Measurements from ENCODE around the gene KANSL3. TPM values are rescaled to one million over a fixed set of nuclear protein-coding genes. Genes with fewer than 3 reads are reported as not detected.

KANSL3 gene
- total RNA-seq = 100 to 1,000 TPM in 1 of 6 donors, 10 to 100 TPM in 5; 41.3 to 133 (median 53.0) TPM

- H3K9me3 ChIP-seq = no peaks in the 10 kb centered on the region
- 11 to 12% methylated on average over 42 to 49 of the region's 67 CpGs for WGBS, 2 donors
- H3K4me1 ChIP-seq = peaks cover 19 to 38% (median 33%) of the 10 kb centered on the region in 4 donors
Measured at GRCh38 chr2:96638144-96639121, at the start of gene KANSL3. Gene KANSL3, minus strand, starts transcription at chr2:96638312. Its CDS starts 1,177 bp downstream, at chr2:96637135.

DNA sequence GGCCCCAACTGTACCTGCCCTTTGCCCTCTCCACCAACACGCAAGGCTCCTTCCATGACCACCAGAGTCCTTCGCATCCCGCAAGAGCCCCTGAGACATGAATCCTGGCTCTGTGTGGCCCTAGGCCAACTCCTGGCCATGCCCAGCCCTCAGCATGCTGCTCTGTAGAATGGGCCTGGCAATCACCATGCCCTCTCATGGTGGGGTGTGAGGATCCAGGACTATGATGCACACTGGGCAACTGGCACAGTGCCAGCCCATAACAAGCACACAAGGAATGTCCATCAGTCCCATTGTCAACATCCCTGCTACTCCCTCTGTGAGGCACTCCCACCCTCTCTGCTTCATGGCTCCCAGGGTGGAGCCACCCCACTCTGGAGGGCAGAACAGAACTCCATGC, 49.2 kb upstream of the KANSL3 start:
- Histone ChIP-seq H3K4me1 (peaks cover 3 to 17% (median 11%) of the 10 kb centered on the region in 4 donors), H3K4me3 (no peak overlapping the region), H3K27me3 (no peaks in the 10 kb centered on the region), H3K36me3 (no peaks in the 10 kb centered on the region), H3K27ac (no peak overlapping the region), H3K9me3 (no peaks in the 10 kb centered on the region)
- 96 to 97% methylated on average over 3 of the region's 3 CpGs for WGBS, 2 donors
- no peak for DNase-seq
- no peak for TF ChIP-seq CTCF (IDR thresholded peaks at IDR 0.05)
- no peak for TF ChIP-seq POLR2A (IDR thresholded peaks at IDR 0.05)
- no peak for TF ChIP-seq POLR2AphosphoS5 (IDR thresholded peaks at IDR 0.05)
- no peak for TF ChIP-seq EP300 (IDR thresholded peaks at IDR 0.05)
- ATAC-seq (ENCODE audit: low FRiP score in 2 of 2) = no peak

More at GRCh38 chr2:96638144-96639121, at the start of gene KANSL3:
- peak in 4 of 6 experiments; percentile 24 to 65 (median 36) for TF ChIP-seq CTCF (IDR thresholded peaks at IDR 0.05)
- peak; percentile 45 to 100 (median 85) for TF ChIP-seq POLR2A (IDR thresholded peaks at IDR 0.05)
- peak; percentile 98 to 99 for TF ChIP-seq POLR2AphosphoS5 (IDR thresholded peaks at IDR 0.05)
- peak in 1 of 4 donors; percentile 93 for TF ChIP-seq EP300 (IDR thresholded peaks at IDR 0.05)
- ATAC-seq (ENCODE audit: low FRiP score in 2 of 2) (peak; percentile 97), DNase-seq (peak; percentile 92 to 98)
- H3K36me3 ChIP-seq = peaks cover 0 to 15% (median 3%) of the 10 kb centered on the region in 4 donors
- peaks cover 0 to 2% (median 0%) of the 10 kb centered on the region in 4 donors for H3K27me3 ChIP-seq
- H3K27ac ChIP-seq = peak within 1 kb of the TSS; percentile 95 to 97 (median 96)
- peak within 1 kb of the TSS; percentile 56 to 67 (median 58) for H3K4me3 ChIP-seq

- TF ChIP-seq POLR2A (IDR thresholded peaks at IDR 0.05) = no peak
- TF ChIP-seq EP300 (IDR thresholded peaks at IDR 0.05) = no peak
- DNase-seq (no peak), ATAC-seq (ENCODE audit: low FRiP score in 2 of 2) (peak; percentile 7 to 17)
- no peaks in the 10 kb centered on the region for H3K27me3 ChIP-seq
- H3K36me3 ChIP-seq = no peaks in the 10 kb centered on the region
- no peak overlapping the region for H3K27ac ChIP-seq
- H3K4me1 ChIP-seq = peaks cover 0 to 14% (median 8%) of the 10 kb centered on the region in 4 donors
- H3K4me3 ChIP-seq = no peak overlapping the region
- WGBS, 2 donors = 53 to 66% methylated on average over 4 to 13 of the region's 19 CpGs
- H3K9me3 ChIP-seq = no peaks in the 10 kb centered on the region
Measured at GRCh38 chr2:96685577-96686459, 47.7 kb upstream of the KANSL3 start.

DNA sequence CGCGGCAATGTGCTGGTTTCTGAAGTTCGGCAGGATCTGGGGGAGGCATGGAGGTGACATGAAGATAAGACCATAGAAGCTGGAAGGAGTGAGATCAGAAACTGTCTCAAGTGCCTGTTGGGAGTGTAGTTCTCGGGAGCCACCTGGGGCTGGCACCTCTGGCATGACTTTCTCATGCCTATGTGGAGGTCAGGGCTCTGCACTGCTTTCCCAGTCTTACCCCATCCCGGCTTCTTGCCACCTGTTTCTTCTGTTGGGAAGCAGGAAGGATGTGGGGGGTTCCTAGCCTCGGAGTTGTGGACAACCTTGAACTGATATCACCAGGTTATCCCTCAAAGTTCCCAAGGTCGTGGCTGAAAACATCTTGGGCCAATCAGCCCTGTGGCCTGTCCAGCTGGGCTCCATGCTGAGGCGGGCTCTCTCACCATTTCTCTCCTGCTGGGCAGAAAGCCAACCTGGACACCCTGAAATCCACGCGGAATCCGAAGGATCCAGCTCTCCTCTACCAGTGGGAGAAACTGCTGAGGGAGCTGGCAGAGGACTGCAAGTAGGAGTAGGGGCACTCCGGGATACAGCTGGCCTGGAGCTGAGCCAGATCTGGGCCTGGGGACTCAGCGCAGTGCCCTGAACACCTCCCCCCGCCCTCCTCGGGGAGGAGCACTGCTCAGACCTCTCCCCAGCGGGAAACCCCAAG, 46.9 kb upstream of the KANSL3 start:
- Histone ChIP-seq H3K4me1 (peaks cover 0 to 14% (median 9%) of the 10 kb centered on the region in 4 donors), H3K9me3 (no peaks in the 10 kb centered on the region), H3K4me3 (no peak overlapping the region), H3K27me3 (no peaks in the 10 kb centered on the region), H3K27ac (no peak overlapping the region), H3K36me3 (no peaks in the 10 kb centered on the region)
- DNase-seq = no peak
- ATAC-seq (ENCODE audit: low FRiP score in 2 of 2) = no peak
- TF ChIP-seq POLR2A (IDR thresholded peaks at IDR 0.05) = no peak
- no peak for TF ChIP-seq POLR2AphosphoS5 (IDR thresholded peaks at IDR 0.05)
- TF ChIP-seq CTCF (IDR thresholded peaks at IDR 0.05) = no peak
- TF ChIP-seq EP300 (IDR thresholded peaks at IDR 0.05) = no peak
- WGBS, 2 donors = 61 to 63% methylated on average over 15 to 16 of the region's 16 CpGs
